ENCODE results near the gene IGF2R.

Gene IGF2R

GRCh38 chr6:160050022-160050421 is 81.1 kb downstream of the IGF2R start:
- DNase-seq, result no peak

- no peak for DNase-seq
These were observed 82.5 kb downstream of the IGF2R start for GRCh38 chr6:160051390-160051789.

- DNase-seq, result no peak
These were observed 85.4 kb downstream of the IGF2R start for GRCh38 chr6:160054271-160054670.

GRCh38 chr6:160054913-160055312 is 86.0 kb downstream of the IGF2R start:
- peak in 1 of 3 experiments; percentile 29 for DNase-seq

- peak in 1 of 3 experiments; percentile 86 for DNase-seq
These were observed 86.5 kb downstream of the IGF2R start for GRCh38 chr6:160055378-160055777.

- DNase-seq, result no peak
These were observed 86.9 kb downstream of the IGF2R start for GRCh38 chr6:160055813-160056212.

- DNase-seq, result peak in 1 of 3 experiments; percentile 36
These were observed 88.2 kb downstream of the IGF2R start for GRCh38 chr6:160057080-160057479.

- no peak for DNase-seq
These were observed 89.8 kb downstream of the IGF2R start for GRCh38 chr6:160058603-160059215.

- DNase-seq, result no peak
These were observed 91.3 kb downstream of the IGF2R start for GRCh38 chr6:160060221-160060620.

- DNase-seq, result no peak
These were observed 92.1 kb downstream of the IGF2R start for GRCh38 chr6:160060920-160061447.

GRCh38 chr6:160063771-160064413 is 95.0 kb downstream of the IGF2R start:
- no peak for DNase-seq

GRCh38 chr6:160065200-160065599 is 96.3 kb downstream of the IGF2R start:
- DNase-seq, result no peak

GRCh38 chr6:160067564-160067963 is 98.7 kb downstream of the IGF2R start:
- DNase-seq, result no peak

GRCh38 chr6:160068346-160068745 is 99.5 kb downstream of the IGF2R start:
- no peak for DNase-seq

- DNase-seq, result no peak
These were observed 100.2 kb downstream of the IGF2R start for GRCh38 chr6:160069050-160069454.

GRCh38 chr6:160069459-160069858 is 100.6 kb downstream of the IGF2R start:
- DNase-seq, result no peak

- no peak for DNase-seq
These were observed 101.5 kb downstream of the IGF2R start for GRCh38 chr6:160070427-160070826.

GRCh38 chr6:160070831-160071230 is 101.9 kb downstream of the IGF2R start:
- no peak for DNase-seq

GRCh38 chr6:160071805-160072690 is 103.2 kb downstream of the IGF2R start:
- no peak for DNase-seq

GRCh38 chr6:160073272-160073671 is 104.4 kb downstream of the IGF2R start:
- no peak for DNase-seq

GRCh38 chr6:160076009-160076408 is 107.1 kb downstream of the IGF2R start:
- DNase-seq, result no peak

GRCh38 chr6:160077024-160077423 is 108.1 kb downstream of the IGF2R start:
- DNase-seq, result no peak

GRCh38 chr6:160077526-160077925 is 108.6 kb downstream of the IGF2R start:
- no peak for DNase-seq
